NOMO-1 treated with dmso at 0.1 percent for 144 hours (cell line): ENCODE measurements around the gene LPCAT2.

ENCODE experiments used
- DNase-seq: peaks from one replicate; lab custom pipeline; 2025; ENCODE audit not compliant: unreplicated experiment; lab: John Stamatoyannopoulos, UW

LPCAT2 gene

DNA sequence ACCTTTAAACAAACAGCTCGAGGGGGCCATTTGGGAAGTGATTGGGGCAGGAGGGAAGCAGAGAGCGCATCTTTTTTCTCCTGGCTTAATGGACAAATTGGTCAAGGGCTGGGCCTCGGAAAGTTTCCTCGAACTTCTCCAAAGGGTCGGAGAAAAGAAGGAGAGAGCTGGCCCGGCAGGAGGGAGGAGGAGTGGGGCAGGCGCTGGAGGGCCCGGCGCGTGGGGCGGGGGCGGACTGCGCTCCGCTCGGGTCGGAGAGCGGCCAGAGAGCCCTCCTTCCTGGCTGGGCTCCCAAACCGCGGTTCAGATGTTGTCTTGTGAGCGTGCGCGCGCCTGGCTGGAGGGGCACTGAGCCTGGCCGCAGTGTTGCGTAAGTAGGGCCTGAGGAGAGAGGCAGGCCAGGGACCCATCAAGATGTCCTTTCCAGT, 28.6 kb upstream of the LPCAT2 start:
- DNase-seq = peak; percentile 1

DNA sequence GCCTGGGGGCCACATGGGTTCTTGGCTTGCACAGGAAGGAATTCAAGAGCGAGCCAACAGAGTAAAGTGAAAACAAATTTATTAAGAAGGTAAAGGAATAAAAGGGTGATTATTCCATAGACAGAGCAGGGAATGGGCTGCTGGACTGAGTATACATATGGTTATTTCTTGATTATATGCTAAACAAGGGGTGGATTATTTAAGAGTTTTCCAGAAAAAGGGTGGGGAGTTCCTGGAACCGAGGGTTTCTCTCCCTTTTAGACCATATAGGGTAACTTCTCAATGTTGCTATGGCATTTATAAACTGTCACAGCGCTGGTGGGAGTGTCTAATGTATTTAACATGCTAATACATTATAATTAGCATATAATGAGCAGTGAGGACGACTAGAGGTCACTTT, 27.8 kb upstream of the LPCAT2 start:
- DNase-seq = no peak

DNA sequence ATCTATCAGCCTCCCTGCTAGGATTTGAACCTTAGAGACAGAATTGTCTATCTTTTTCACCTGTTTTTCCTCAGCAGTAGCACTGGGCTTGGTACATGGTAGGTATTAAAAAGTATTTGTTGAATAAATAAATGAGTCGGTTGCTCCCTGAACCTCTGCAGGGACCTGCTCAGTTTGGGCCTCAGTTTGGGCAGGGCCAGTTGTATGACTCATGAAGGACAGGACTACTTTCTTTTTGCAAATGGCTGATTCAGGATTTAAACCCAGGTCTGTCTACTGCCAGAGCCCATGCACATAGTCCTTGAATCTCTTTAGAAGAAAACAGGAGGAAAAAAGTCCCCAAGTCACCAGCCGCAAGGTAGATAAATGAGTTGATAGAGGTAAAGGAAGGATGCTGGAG, 26.8 kb upstream of the LPCAT2 start:
- no peak for DNase-seq

DNA sequence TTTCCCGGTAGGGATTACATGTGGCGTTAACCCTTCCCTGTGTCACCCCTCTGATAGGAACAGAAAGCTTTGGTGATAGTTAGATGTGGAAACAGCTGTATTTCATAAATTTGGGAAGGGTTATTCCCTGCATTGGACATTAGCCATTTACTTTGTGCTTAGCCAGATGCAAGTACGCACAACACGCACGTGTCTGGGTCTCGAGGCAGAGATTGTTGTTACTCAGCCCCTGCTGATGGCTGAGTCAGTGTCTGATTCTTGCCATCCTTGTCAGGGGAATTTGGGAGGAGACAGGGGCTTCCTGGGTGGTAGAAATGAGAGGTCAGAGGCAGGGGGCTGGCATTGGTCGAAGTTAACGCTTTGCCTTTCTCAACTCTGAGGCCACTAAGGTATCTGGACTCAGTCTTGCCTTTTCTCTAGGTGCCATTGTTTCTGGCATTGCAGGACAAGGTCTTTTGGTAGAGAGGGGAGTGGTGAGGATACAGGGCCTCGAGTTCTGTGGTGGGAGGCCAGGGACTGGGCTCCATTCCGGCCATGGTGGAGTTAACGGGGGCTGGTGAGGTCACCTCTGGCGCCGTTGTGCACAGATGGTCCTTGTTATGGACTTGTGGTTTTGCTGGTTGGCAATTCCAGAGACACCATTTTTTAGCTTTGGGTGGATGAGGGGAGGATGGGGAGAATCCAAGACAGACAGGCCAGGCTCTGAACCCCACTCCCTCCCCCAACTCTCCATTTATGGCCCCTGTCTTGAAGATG, 21.6 kb upstream of the LPCAT2 start:
- DNase-seq = no peak

DNA sequence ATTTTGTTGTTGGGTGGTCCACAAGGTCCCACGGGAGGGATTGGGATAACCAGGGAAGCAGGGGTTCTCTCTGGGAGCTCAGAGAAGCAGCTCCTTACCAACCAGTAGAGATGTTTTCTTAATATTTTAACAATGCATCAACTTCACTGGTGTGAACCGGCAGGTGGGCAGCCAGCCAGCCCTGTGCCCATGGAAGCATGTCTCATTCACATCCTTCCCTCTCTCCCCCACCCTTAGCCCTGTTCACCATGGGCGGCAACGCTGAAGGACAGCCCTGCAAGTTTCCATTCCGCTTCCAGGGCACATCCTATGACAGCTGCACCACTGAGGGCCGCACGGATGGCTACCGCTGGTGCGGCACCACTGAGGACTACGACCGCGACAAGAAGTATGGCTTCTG, 20.6 kb upstream of the LPCAT2 start:
- DNase-seq = no peak

DNA sequence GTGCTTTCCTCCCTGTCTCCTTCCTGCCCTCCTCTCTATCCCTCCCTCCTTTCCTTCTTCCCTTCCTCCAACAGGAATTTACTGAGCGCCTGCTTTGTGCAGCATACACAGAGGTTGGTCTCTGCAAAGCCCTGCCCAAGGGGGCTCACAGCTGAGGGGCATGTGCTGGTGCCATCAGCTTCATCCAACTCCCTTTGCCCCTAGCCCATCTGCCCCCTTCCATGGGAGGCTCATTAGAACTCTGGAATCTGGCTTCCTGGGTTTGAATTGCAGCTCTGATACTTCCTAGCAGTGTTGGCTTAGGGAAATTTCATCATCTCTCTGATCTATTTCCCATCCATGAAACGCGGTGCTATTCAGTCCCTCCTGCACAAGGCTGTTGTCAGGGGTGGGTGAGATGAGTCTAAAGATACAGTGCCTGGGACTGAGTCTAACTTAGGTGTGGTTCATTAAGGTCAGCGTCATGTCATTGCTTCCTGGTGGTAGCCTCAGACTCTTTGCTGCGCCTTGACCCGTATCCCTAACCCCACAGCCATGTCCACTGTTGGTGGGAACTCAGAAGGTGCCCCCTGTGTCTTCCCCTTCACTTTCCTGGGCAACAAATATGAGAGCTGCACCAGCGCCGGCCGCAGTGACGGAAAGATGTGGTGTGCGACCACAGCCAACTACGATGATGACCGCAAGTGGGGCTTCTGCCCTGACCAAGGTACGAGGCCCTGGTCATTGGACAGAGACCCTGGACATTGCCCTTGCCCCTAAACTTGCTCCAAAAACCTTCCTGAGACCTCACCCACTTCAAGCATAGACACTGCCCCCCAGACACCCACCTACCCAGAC, 19.5 kb upstream of the LPCAT2 start:
- no peak for DNase-seq

DNA sequence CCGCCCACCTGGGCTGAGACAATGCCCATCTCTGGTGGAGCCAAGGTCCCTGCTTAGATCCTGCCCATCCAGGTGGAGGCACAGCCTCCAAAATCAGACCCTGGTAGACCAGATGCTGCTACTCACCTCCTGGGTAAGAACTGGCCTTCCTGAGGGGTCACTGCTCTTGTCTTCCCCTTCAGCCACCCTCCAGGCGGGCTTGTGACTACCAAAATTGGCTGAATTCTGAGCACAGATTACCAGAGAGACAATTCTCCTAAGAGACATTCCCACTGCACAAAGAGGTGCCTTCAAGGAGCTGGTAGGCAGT, 19.0 kb upstream of the LPCAT2 start:
- DNase-seq = no peak

DNA sequence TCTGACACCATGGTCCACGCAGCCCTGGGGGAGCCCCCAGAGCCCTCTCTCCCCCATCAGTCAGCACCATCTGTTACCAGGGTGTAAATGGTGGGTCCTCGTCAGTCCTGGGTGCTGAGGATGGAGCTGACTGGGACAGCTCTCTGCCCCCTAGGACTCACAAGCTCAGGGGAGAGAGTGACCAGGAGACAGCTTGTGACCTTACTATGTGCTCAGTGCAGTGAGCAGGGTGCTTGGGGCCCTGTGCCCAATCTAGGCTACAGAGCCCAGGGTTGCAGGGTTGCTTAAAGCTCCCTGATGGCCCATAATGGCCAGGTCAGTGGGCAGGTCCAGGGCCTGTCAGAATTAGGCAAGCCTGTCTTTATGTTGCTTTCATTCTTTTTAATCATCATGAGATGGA, 18.6 kb upstream of the LPCAT2 start:
- DNase-seq = no peak

DNA sequence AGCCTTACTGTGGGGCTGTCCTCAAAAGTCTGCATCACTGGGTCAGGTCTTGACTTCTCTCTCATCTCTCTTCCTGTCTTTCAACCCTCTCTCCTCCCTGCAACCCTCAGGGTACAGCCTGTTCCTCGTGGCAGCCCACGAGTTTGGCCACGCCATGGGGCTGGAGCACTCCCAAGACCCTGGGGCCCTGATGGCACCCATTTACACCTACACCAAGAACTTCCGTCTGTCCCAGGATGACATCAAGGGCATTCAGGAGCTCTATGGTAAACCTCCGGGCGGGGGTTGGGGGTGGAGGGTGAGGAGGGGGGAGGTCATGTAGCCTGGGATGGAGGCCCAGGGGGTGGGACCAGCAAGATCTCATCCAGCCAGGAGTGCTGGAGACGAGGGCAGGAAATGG, 17.2 kb upstream of the LPCAT2 start:
- no peak for DNase-seq

DNA sequence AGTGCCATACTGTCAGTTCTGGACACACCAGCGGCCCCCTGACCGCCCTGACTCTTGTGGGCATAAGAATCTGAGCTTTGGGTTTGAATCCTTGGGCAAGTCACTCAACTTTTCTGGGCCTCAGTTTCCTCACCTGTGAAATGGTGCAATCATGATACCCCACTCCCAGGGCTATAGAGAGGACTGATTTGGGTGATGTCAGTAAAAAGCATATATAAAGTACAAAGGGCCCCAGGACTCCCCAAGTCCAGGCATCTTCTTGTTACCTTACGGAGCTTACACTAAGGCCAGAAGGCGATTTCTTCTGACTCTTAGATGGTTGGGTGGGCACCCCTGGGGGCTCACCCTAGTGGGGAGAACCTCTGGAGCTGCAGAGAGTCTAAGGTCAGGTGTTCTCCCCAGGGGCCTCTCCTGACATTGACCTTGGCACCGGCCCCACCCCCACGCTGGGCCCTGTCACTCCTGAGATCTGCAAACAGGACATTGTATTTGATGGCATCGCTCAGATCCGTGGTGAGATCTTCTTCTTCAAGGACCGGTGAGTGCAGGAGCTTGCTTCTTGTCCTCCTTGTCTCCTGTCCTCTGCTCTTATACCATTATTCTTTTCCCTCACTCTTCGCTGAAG, 16.0 kb upstream of the LPCAT2 start:
- no peak for DNase-seq

DNA sequence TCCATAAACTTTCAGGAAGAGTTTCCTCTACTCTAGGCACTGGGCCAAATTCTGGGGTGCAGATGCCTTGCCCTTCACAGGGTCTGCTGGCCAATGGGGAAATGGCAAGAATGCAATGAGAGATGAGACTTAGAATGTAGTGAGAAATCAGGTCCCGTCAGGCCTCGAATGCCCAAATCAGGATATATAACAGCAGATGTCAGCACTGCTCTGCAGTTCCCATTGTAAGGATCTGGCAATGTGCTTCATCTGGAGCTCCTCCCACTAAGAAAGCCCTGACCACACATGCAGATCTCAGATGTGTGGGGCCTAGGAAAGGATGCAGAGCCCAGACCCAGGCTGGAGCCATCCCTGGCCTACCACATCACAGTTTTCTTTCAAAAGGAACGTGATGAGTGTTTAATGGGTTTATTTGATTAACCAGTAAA, 13.9 kb upstream of the LPCAT2 start:
- peak; percentile 3 for DNase-seq

DNA sequence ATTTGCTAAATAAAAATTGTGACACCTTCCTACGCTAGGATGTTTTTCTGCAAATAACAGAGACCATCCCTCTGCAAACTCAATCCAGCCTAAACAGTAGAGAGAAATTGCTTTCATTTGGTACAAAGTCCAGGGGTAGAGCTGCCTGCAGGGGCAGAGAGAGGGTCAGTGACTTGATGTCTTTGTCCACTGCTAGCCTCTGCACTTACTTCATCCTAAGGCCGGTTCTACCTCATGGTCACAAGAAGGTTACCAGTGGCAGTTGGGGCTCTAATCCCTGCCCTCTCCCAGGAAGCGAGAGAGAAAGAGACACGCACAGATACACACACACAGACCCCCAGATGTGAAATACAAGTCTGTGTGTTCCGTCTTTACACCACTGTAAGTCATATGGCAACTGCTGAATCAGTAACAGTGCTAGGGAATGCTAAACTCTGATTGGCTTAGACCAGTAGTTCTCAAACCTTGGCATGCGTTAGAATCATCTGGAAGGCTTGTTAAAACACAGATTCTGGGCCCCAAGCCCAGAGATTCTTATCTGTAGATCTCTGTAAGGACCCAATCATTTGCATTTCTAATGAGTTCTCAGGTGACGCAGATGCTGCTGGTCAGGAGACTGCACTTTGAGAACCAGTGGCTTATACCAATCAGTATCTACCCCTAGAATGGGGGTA, 13.1 kb upstream of the LPCAT2 start:
- no peak for DNase-seq

DNA sequence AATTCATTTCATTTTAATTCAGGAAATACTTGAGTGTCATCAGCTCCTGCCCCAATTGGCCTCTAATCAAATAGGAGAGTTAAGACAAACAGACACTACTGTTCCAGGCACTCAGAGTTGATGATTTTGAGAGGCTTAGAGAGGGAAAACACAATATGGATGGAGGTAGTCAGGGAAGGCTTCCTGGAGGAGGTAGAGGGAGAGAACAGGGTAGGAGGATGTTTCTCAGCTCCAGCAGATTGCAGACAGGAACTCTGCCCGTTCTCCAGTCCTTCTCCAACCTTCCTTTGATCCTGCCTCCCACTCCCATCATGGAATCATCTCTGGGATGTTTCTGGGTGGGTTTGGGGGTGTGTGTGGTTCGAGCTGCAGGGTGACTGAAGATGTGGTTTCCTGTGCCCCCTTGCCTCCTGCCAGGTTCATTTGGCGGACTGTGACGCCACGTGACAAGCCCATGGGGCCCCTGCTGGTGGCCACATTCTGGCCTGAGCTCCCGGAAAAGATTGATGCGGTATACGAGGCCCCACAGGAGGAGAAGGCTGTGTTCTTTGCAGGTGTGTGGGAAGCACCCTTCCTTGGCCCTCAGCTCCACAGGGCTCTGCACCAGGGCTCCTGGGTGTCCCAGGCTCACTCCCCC, 12.2 kb upstream of the LPCAT2 start:
- no peak for DNase-seq

DNA sequence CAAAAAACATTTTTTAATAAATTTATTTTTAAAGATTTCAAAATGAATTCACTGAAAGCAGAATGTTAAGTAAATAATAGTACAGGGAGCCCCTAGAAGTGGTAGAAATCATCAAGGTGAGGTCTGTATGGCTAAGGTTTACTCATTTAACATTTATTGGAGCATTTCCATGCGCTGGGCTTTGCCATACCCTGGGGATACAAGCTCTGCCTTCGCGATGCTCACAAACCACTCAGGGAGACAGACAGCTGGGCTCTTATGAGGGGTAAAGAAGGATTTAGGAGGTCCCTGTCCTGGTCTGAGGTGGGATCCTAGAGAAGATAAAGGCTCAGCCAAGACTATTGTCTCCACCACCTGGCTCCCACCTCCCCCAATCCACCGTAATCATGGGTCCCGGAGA, 11.3 kb upstream of the LPCAT2 start:
- DNase-seq = no peak

DNA sequence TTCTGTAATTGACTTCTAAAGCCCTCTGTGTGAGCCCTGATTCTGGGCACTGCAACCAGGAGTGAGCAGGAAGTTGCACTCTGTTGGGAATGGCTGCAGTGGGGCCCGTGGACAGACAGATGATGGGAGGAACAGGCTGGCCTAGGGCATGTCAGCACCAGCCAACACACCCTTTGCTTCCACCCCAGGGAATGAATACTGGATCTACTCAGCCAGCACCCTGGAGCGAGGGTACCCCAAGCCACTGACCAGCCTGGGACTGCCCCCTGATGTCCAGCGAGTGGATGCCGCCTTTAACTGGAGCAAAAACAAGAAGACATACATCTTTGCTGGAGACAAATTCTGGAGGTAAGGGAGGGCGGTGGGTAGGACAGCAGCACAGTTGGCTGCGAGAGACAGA, 10.8 kb upstream of the LPCAT2 start:
- no peak for DNase-seq

DNA sequence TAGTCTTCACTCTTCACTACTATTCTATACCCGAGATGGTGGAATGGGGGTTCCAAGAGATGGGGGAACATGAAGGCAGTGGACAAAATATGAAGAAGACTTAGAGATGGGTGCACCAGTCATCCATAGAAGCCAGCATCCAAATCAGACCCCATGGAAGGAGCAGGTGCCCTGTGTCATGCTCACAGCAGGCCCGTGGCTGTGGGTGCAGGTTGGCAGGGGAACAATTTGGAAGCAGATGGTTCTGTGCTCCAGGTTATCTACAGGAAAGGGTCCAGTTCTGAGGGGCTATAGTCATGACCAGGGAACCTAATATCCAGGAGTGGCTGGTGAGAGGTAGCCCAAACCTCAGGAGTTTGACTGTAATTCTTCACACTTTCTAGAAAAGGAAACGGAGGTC, 9.6 kb upstream of the LPCAT2 start:
- DNase-seq = no peak

DNA sequence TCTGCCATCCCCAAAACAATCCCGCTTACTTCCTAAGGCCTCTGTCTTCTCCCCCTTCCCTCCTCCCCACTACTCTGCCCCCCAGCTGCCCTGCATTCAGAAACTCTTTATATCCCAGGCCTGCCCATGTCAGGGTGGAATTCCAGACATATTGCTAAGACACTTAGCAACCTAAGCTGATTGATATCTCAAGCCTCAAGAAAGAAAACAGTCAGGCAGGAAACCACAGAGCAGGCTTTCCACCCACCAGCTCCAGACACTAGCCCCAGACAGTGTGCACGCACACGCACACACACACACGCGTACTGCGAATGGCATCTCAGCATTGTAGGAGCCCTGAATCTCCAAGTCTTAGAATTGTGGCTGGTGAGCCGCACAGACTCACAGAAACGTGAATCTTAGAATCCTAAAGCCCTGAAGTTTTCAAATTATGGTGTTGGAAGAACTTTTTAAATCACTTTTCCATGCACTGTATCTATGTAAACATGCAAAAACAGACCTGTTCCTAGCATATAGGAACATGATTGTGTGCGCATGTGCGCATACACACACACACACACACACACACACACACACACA, 8.8 kb upstream of the LPCAT2 start:
- no peak for DNase-seq

DNA sequence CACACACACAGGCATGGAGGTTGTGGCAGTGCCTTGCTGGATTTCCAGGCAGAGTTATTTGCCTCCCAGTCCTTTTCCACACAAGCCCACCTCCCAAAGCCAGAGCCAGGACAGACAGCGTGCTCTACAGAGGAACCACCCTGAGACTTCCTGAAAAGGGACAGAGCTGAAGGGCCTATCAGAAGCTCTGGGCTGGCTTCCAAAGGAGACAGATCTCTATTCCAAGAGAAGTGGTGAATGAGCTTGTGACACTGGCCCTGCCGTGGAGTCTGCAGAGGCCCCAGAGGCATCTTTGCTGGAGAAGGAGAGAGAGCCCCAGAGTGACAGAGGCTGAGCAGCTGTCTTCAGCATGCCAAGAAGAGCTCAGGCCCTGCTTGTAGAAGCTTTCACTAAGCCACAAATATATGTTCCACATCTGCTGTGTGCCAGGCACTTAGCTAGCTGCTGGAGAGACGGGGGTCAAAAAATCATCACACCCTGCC, 8.3 kb upstream of the LPCAT2 start:
- no peak for DNase-seq

DNA sequence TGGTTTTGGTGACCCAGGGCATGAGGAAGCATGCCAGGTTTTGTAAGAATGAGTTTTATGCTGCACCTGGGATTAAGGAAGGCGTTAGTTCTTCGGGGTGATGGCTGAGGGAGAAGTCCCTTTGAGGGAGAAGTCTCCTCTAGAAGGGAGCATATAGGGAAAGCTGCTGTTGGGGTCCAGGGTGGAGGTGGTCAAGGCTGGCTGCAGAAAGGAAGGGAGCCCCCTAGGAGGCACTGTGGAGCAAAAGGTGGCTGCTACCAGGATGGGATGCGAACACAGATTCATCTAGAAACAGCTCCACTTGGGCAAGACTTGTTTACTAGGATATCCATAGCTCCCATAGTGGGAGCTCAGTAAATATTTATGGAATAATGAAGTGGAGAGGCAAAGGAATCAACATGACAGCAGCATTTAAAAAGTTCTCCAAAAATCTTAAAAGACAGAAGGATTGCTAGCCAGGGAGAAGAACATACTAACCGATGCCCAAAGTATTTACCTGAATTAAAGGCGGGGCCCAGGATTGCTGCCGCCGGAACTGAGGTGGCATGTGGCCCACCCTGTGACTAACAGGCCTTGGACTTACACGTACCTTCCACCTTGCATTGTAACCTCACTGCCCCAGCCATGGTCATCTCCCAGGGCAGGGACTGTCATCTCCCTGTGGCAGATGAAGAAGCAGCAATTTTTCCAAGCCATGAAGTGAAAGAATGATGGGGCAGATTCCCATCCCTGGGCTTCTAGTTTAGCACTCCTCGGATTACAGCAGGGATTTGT, 7.1 kb upstream of the LPCAT2 start:
- no peak for DNase-seq

DNA sequence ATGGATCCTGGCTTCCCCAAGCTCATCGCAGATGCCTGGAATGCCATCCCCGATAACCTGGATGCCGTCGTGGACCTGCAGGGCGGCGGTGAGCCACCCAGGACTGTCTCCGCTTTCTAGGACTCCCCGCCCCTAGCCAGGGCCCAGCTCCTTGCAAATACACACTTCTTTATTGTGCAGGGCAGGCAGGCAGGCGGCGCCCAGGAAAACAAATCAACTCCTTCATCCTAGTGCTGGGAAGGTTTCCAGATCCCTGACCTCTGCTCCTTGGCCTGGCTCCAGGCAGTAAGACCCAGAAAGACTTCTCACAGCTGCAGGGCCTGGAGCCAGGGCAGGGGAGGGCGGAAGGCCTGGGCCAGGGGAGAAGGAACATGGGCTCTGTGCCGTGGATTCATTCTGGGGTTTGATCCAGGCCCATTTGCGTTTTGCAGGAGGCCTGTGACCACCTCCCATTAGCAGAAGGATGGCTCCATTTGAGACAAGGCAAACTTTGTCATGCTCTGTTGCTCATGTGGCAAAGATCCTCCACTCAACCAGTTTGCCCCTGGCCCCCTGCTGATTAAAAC, 6.0 kb upstream of the LPCAT2 start:
- DNase-seq = no peak
